Activated CD4-positive, alpha-beta memory T cell treated with anti-CD3 and anti-CD28 coated beads for 36 hours (primary cell): Measurements from ENCODE around the gene VAV2. TPM values are rescaled to one million over a fixed set of nuclear protein-coding genes. Genes with fewer than 3 reads are reported as not detected.
A peak's percentile ranks its signal among the peaks of the same experiment; 100 is the strongest.

Experiments used
- CTCF ChIA-PET: fragments of 350-600 bp; sonication (Branson Sonifier 250); formaldehyde crosslinking; loops from one replicate; lab custom pipeline; 2021; ENCODE audit warnings: antibody characterized with exemption, inconsistent platforms; lab: Charles Lee
- POLR2A ChIA-PET: fragments of 350-600 bp; sonication (Branson Sonifier 250); formaldehyde crosslinking; loops from one replicate; lab custom pipeline; 2021; ENCODE audit warnings: antibody characterized with exemption; lab: Charles Lee
- DNase-seq: peaks from one replicate; pipeline ENCODE4 v3.0.0-alpha.2; 2020
- H3K27ac Mint-ChIP-seq: one replicate; pipeline ENCODE4 v1.8.0; 2021; ENCODE audit warnings: mixed read lengths
- H3K27me3 Mint-ChIP-seq: one replicate; pipeline ENCODE4 v1.8.0; 2021; ENCODE audit warnings: mixed read lengths
- H3K36me3 Mint-ChIP-seq: one replicate; pipeline ENCODE4 v1.8.0; 2021; ENCODE audit warnings: mixed read lengths
- H3K4me1 Mint-ChIP-seq: one replicate; pipeline ENCODE4 v1.8.0; 2021; ENCODE audit warnings: low read depth, mixed read lengths
- H3K4me3 Mint-ChIP-seq: one replicate; pipeline ENCODE4 v1.8.0; 2021; ENCODE audit warnings: mild to moderate bottlenecking, mixed read lengths
- H3K9me3 Mint-ChIP-seq: one replicate; pipeline ENCODE4 v1.8.0; 2021; ENCODE audit warnings: mixed read lengths
- intact Hi-C: fragments of 100-400 bp; cut with micrococcal nuclease; formaldehyde crosslinking; loops from one replicate; pipeline ENCODE4 v1.15.1; 2023
- total RNA-seq, 2 experiments: library from RNA; stranded (reverse); gene quantifications; one replicate each; pipeline ENCODE4 v1.2.3, GENCODE V29; 2021

Gene VAV2
- total RNA-seq, 2 experiments from 2014 or later, result 4.5 to 5.3 TPM

DNA sequence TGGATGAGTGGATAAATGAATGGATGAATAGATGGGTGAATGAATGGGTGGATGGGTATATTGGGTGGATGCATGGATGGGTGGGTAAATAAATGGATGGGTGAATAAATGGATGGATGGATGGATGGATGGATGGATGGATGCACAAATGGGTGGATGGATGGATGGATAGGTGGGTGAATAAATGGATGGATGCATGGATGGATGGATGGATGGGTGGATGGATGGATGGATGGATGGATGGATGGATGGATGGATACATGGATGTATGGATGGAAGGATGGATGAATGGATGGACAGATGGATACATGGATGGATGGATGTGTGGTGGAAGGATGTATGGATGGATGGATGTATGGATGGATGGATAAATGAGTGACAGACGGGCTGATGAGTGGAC, 140.4 kb downstream of the VAV2 start:
- intact Hi-C loops, result no loop called here
- Mint-ChIP-seq H3K36me3 (no peaks in the 10 kb centered on the region), H3K27me3 (no peaks in the 10 kb centered on the region), H3K27ac (no peak overlapping the region), H3K9me3 (no peaks in the 10 kb centered on the region), H3K4me1 (no peaks in the 10 kb centered on the region), H3K4me3 (no peak overlapping the region)
- ChIA-PET POLR2A (no interaction called here), CTCF (no interaction called here)
- no peak for DNase-seq

- H3K9me3 Mint-ChIP-seq, result no peaks in the 10 kb centered on the region
- H3K4me3 Mint-ChIP-seq, result no peak overlapping the region
- no peak for DNase-seq
- H3K36me3 Mint-ChIP-seq, result no peaks in the 10 kb centered on the region
- intact Hi-C loops, result no loop called here
- ChIA-PET POLR2A (no interaction called here), CTCF (no interaction called here)
- H3K27ac Mint-ChIP-seq, result no peak overlapping the region
- no peaks in the 10 kb centered on the region for H3K27me3 Mint-ChIP-seq
- no peaks in the 10 kb centered on the region for H3K4me1 Mint-ChIP-seq
Measured at GRCh38 chr9:133850937-133851336, 141.2 kb downstream of the VAV2 start.

DNA sequence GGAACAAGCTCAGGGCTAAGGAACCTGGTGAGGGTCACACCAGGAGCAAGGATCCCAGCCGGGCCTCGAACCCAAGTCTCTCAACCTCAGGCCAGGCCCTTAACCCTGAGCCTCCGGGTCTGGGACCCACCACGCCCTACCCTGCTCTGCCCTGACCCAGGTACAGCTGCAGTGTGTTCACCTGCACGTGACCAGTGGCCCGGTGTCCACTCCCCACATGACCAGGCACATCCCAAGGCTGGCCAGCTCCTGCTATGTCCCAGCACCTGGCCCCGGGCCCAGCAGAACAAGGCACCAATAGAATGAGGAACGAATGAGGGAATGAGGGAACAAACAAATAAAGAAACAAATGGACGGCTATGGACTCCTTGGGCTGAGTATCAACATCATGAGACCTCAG, 142.0 kb downstream of the VAV2 start:
- H3K36me3 Mint-ChIP-seq, result no peaks in the 10 kb centered on the region
- H3K4me3 Mint-ChIP-seq, result no peak overlapping the region
- H3K4me1 Mint-ChIP-seq, result no peaks in the 10 kb centered on the region
- POLR2A ChIA-PET, result no interaction called here
- CTCF ChIA-PET, result no interaction called here
- intact Hi-C loops, result no loop called here
- H3K9me3 Mint-ChIP-seq, result no peaks in the 10 kb centered on the region
- H3K27ac Mint-ChIP-seq, result no peak overlapping the region
- H3K27me3 Mint-ChIP-seq, result no peaks in the 10 kb centered on the region
- no peak for DNase-seq

- ChIA-PET CTCF (no interaction called here), POLR2A (no interaction called here)
- intact Hi-C loops, result no loop called here
- Mint-ChIP-seq H3K4me1 (no peaks in the 10 kb centered on the region), H3K4me3 (no peak overlapping the region), H3K27me3 (no peaks in the 10 kb centered on the region), H3K27ac (no peak overlapping the region), H3K9me3 (no peaks in the 10 kb centered on the region), H3K36me3 (no peaks in the 10 kb centered on the region)
- no peak for DNase-seq
Measured at GRCh38 chr9:133849110-133849670, 142.9 kb downstream of the VAV2 start.

DNA sequence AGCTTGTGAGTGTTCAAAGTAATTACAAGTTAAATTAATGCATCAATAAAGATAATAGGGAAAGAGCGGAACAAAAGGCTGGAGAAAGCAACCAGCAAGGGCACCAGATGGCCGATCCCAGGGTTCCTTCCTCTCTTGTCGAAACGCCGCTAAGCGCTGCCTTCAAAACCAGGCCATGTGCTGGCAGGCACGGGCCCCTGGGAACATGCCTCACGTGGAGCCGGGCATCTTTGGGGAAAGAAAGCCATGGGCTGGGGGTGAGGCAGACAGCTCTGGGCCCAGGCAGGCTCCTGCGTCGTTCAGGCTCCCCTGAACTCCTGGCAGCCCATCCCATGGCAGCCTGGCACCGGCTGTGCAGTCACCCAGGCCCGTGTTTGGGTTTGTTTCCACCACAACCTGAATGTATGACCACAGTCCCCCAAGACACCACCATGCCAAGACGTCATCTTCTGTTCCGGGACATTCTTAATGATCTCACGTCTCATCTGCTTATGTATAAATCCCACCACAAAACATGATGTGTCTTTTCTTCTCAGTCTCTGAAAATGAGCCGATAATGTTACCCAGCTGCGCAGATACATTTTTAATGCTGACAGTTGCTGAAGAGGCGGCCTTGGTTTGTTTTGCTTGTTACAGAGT, 143.5 kb downstream of the VAV2 start:
- no peaks in the 10 kb centered on the region for H3K4me1 Mint-ChIP-seq
- no peak overlapping the region for H3K4me3 Mint-ChIP-seq
- DNase-seq, result no peak
- no peaks in the 10 kb centered on the region for H3K36me3 Mint-ChIP-seq
- H3K27ac Mint-ChIP-seq, result no peak overlapping the region
- peaks cover 2% of the 10 kb centered on the region for H3K27me3 Mint-ChIP-seq
- ChIA-PET POLR2A (interaction anchor here (0.6 kb wide), 1 partner anchor 831 kb away, joined by 5 read pairs; no protein-coding TSS in a partner anchor), CTCF (no interaction called here)
- no peaks in the 10 kb centered on the region for H3K9me3 Mint-ChIP-seq
- intact Hi-C loops, result no loop called here

GRCh38 chr9:133846483-133847090, 145.5 kb downstream of the VAV2 start:
- Mint-ChIP-seq H3K4me1 (no peaks in the 10 kb centered on the region), H3K36me3 (no peaks in the 10 kb centered on the region), H3K27me3 (peaks cover 4% of the 10 kb centered on the region), H3K27ac (no peak overlapping the region), H3K4me3 (no peak overlapping the region), H3K9me3 (no peaks in the 10 kb centered on the region)
- intact Hi-C loops, result no loop called here
- CTCF ChIA-PET, result no interaction called here
- no peak for DNase-seq
- POLR2A ChIA-PET, result no interaction called here

GRCh38 chr9:133845440-133845839, 146.7 kb downstream of the VAV2 start:
- intact Hi-C loops, result no loop called here
- POLR2A ChIA-PET, result no interaction called here
- CTCF ChIA-PET, result no interaction called here
- H3K4me1 Mint-ChIP-seq, result no peaks in the 10 kb centered on the region
- H3K9me3 Mint-ChIP-seq, result no peaks in the 10 kb centered on the region
- H3K4me3 Mint-ChIP-seq, result no peak overlapping the region
- peaks cover 4% of the 10 kb centered on the region for H3K27me3 Mint-ChIP-seq
- H3K36me3 Mint-ChIP-seq, result no peaks in the 10 kb centered on the region
- no peak overlapping the region for H3K27ac Mint-ChIP-seq
- DNase-seq, result peak; percentile 12

DNA sequence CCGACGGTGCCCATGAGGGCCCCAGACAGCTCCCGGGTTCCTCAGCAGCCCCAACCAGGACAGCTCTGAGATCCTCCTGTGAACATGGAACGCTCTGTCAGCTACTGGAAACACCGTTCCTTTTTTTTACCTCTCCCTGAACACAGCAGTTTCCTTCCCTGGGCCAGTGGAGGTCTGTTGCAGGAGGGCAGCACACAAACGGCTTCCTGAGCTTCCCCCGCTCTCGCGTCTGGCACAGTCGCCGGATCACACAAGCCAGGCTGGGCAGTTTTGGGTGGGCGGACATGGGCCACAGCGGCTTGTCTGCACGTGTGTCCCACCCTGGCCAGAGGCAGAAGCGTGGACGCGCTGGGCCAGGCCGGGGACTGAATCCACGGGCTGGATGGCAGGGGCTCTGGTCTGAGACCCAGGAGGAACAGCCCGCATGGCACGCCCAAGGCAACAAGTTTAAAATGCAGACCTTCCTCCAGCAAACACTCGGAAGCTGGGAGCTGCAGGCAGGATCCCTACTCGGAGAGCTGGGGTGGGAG, 147.2 kb downstream of the VAV2 start:
- CTCF ChIA-PET, result no interaction called here
- H3K27me3 Mint-ChIP-seq, result peaks cover 4% of the 10 kb centered on the region

DNA sequence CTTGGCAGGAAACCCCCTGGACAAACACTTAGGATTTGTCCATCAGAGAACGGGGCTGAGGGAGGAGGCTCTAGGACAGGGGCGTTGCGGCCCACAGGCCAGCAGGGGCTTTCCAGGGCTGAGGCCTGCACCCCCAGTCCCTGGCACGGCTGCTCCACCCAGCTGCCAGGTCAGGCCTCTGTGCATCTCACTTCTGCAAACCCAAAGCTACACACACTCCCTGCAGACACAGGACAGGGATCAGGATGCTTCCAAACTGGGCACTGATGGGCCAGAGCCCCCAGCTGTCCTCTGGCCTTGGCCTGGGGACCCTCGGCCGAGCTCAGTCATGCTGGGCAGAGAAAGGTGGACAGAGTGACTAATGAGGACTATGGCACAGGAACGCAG, 147.7 kb downstream of the VAV2 start:
- H3K36me3 Mint-ChIP-seq, result no peaks in the 10 kb centered on the region
- POLR2A ChIA-PET, result no interaction called here
- H3K27ac Mint-ChIP-seq, result no peak overlapping the region
- peaks cover 4% of the 10 kb centered on the region for H3K27me3 Mint-ChIP-seq
- no peaks in the 10 kb centered on the region for H3K4me1 Mint-ChIP-seq
- no peak overlapping the region for H3K4me3 Mint-ChIP-seq
- intact Hi-C loops, result no loop called here
- no peak for DNase-seq
- no peaks in the 10 kb centered on the region for H3K9me3 Mint-ChIP-seq
- CTCF ChIA-PET, result no interaction called here

More for the DNA sequence above, 147.2 kb downstream of the VAV2 start:
- no peak overlapping the region for H3K27ac Mint-ChIP-seq
- POLR2A ChIA-PET, result no interaction called here
- DNase-seq, result no peak
- intact Hi-C loops, result no loop called here
- H3K4me3 Mint-ChIP-seq, result no peak overlapping the region
- no peaks in the 10 kb centered on the region for H3K36me3 Mint-ChIP-seq
- H3K4me1 Mint-ChIP-seq, result no peaks in the 10 kb centered on the region
- no peaks in the 10 kb centered on the region for H3K9me3 Mint-ChIP-seq

DNA sequence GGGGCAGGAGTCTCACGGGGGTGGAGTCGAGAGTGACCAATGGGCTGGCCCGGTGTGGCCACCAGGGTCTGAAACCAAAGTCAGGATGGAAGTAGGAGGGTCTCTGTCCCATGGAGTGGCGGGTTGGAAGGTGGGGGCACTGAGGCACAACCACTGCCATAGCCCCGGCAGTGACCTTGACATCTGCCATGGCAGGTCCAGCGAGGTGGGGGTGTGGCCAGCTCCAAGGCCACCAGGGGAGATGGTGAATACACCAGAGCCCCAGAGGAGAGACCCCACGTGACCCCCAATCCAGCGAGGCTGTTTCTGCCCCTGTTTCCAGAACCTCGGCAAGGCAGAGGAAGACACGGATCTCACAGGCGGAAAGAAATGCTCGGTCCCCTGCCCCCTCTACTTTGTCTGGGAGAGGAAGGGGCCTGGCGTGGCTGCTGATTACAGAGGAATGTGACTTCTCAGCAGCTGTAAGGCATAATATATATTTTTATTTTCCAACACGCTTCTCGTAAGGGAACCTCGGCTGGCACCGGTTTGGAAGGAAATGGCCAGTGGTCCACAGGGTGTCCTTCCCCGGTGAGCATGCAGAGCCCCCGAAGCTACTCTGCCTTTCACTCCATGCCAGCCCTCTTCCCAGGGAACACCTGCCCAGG, 148.2 kb downstream of the VAV2 start:
- CTCF ChIA-PET, result interaction anchor here (0.5 kb wide), 1 partner anchor 1691 kb away, joined by 4 read pairs; no protein-coding TSS in a partner anchor
- Mint-ChIP-seq H3K36me3 (no peaks in the 10 kb centered on the region), H3K27me3 (peaks cover 6% of the 10 kb centered on the region), H3K4me3 (no peak overlapping the region), H3K9me3 (no peaks in the 10 kb centered on the region), H3K27ac (no peak overlapping the region), H3K4me1 (no peaks in the 10 kb centered on the region)
- POLR2A ChIA-PET, result no interaction called here
- intact Hi-C loops, result no loop called here
- DNase-seq, result no peak

- intact Hi-C loops, result no loop called here
- Mint-ChIP-seq H3K27ac (no peak overlapping the region), H3K27me3 (peaks cover 6% of the 10 kb centered on the region), H3K4me1 (no peaks in the 10 kb centered on the region), H3K36me3 (no peaks in the 10 kb centered on the region), H3K4me3 (no peak overlapping the region), H3K9me3 (no peaks in the 10 kb centered on the region)
- ChIA-PET POLR2A (no interaction called here), CTCF (no interaction called here)
- no peak for DNase-seq
Measured at GRCh38 chr9:133843250-133843649, 148.9 kb downstream of the VAV2 start.

DNA sequence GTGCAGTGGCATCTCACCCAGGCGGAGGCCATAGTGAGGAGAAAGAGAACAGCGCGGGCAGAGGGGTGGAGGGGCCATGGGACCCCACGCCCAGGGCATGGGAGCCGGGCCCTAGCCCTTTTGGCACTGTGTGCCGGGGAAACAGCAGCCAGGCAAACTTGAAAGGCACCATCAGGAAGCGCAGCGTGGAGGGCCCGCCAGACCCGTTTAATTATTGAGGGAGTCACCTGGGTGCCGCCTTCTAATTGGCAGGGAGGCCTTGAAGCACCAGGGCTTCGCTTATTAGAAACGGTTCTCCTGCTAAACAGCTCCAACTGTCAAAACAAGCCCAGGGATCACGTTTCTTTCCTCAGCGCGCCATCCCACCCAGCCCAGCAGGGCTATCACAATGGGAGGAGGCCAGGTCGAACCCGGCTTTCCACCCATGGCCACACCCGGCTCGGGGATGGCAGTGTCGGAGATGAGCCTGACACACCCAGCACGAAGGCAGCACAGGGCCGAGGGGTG, 149.3 kb downstream of the VAV2 start:
- H3K27ac Mint-ChIP-seq, result no peak overlapping the region
- H3K4me1 Mint-ChIP-seq, result no peaks in the 10 kb centered on the region
- POLR2A ChIA-PET, result no interaction called here
- H3K27me3 Mint-ChIP-seq, result peaks cover 6% of the 10 kb centered on the region
- DNase-seq, result no peak
- H3K9me3 Mint-ChIP-seq, result no peaks in the 10 kb centered on the region
- no peaks in the 10 kb centered on the region for H3K36me3 Mint-ChIP-seq
- intact Hi-C loops, result no loop called here
- no peak overlapping the region for H3K4me3 Mint-ChIP-seq
- CTCF ChIA-PET, result no interaction called here
